NCI-H1694 (cell line): ENCODE results near the gene USP43.
"Not testable (repeated sequence)": the region's sequence is repeated elsewhere in the genome, so short reads cannot be mapped to it uniquely, and the experiment has no call there.

Source experiments
- DNase-seq: peaks from one replicate; lab custom pipeline; 2025; lab: John Stamatoyannopoulos, UW

The USP43 gene

DNA sequence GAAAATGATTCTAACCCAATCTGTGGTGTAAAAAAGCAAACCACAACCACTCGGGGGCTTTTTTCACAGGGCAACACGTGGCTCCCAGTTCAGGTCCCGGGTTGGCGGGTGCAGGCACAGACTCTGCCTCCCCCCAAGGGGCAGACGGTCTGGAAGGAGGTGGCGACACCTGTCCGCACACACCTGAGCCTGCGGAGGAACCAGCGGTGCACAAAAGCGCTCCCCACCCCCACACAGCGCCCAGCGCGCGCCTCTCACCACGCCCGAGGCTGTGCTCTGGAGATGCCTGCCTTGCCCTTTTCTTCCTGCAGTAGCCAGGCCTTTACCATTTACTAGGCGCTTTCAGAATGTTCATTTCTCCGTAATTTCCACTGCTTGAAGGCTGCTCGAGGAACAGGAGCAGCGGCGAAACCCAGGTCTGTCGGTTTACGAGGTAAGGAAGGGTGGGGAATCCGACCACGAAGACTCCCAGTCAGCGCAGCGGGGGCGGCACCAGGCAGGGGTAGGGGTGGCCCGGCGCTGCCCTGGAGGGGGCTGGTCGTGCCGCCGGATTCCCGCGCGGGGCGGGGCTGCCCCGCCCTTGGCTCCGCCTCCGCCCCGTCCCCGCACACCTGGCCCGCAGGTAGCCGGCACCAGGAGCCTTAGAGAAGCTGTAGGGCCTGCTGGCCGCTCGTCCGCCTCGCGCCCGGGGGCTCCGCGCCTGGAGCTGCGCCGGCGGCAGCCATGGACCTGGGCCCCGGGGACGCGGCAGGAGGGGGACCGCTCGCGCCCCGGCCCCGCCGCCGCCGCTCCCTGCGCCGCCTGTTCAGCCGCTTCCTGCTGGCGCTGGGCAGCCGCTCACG, at the start of gene USP43:
USP43 (plus strand) TSS at position 608 of the 842 bp plus-strand sequence; CDS start at position 724, 116 bp downstream.
- DNase-seq: no peak

DNA sequence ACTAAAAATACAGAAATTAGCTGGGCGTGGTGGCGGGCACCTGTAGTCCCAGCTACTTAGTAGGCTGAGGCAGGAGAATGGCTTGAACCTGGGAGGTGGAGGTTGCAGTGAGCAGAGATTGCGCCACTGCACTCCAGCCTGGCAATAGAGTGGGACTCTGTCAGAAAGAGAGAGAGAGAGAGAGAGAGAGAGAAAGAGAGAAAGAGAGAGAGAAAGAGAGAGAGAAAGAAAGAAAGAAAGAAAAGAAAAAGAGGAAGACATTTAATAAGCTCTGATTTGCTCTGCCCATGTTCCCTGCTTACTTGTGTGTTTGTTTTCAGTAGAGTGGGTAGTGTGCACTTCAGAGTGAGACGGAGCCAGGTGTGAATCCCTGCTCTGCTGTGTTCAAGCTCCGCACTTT, 47.7 kb upstream of the USP43 start:
- not testable (repeated sequence) for DNase-seq

DNA sequence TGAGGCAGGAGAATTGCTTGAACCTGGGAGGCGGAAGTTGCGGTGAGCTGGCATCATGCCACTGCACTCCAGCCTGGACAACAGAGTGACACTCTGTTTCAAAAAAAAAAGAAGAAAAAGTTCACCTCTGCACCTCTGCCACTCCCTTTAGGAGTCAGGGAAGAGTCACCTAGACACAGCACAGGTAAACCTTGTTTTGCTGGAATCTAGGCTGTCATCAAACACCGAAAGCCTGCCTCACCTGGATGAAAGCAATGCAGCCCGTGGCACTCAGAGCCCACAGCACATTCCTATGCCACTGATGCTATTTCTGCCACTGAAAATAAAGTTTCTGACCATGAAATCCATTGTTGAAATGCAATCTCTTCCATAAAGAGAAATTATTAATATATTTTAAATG, 46.7 kb upstream of the USP43 start:
- DNase-seq: no peak

DNA sequence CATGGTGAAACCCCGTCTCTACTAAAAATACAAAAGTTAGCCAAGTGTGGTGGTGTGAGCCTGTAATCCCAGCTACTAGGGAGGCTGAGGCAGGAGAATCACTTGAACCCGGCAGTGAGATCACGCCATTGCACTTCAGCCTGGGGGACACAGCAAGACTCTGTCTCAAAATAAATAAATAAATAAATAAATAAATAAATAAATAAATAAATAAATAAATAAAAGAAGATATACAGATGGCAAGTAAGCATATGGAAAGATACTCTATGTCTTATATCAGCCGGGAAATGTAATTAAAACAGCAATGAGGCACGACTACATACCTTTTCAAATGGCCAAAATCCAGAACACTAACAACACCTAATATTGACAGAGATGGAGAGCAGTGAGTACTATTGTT, 40.7 kb upstream of the USP43 start:
- not testable (repeated sequence) for DNase-seq

DNA sequence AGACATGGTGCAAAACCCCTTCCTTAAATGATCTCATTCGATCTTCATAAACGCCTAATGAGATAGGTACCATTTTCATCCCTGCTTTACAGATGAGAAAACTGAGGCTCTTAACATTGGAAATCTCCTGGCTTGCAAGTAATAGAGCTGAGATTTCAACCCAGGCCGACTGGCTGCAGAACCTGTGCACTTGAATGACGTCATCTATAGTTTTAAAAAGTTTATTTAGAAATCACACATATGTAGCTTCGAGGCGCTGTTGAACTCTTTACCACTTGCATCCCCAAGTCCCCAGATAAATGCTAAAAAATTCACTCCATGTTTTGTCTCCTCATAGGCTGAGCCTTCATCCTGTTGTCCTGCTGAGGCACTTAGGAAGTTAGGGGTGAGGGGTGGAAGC, 38.9 kb upstream of the USP43 start:
- no peak for DNase-seq

GRCh38 chr17:9607058-9607457, 38.3 kb upstream of the USP43 start:
- not testable (repeated sequence) for DNase-seq

GRCh38 chr17:9611557-9611956, 33.8 kb upstream of the USP43 start:
- no peak for DNase-seq

- no peak for DNase-seq
Measured at GRCh38 chr17:9612006-9612405, 33.3 kb upstream of the USP43 start.

DNA sequence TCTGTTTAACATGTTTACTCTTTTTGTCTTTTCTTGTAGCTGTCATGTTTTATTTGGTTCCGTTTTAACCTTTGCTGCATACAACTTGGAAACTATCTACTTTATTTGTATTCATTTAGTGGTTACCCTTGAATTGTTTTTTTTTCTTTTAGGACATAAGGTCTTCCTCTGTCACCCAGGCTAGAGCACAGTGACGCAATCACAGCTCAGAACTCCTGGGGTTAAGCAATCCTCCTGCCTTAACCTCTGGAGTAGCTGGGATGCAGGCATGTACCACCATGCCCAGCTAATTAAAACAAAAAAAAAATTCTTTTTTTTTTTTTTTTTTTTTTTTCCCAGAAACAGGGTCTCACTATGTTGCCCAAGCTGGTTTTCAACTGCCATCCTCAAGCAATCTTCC, 29.8 kb upstream of the USP43 start:
- no peak for DNase-seq

- no peak for DNase-seq
Measured at GRCh38 chr17:9622961-9623360, 22.4 kb upstream of the USP43 start.

DNA sequence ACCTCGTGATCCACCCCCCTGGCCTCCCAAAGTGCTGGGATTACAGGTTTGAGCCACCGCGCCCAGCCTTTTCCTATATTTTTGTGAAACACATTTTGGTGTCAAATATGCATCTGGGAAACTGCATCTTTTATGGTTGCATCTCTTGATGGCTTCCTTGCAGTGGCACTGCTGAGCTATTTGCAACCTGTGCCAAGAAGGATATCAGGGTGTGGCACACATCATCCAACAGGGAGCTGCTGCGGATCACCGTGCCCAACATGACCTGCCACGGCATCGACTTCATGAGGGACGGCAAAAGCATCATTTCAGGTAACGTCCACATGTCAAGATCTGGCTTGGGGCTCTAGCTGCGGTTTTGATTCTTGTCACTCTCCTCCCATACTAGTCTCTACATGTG, 16.8 kb upstream of the USP43 start:
- DNase-seq: no peak

DNA sequence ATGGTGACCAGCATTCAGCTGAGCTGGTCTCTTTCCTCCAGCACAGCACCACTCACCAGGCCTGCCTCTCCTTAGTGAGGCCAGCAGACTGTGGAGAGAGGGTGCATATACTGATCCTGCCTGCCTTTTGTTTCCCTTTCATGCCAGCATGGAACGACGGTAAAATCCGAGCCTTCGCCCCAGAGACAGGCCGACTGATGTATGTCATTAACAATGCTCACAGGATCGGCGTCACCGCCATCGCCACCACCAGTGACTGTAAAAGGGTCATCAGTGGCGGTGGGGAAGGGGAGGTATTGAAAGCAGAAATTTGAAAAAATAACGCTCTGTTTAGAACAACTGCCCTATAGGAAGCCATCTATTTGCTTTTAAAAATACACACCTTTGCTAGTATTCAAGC, 12.6 kb upstream of the USP43 start:
- no peak for DNase-seq

GRCh38 chr17:9635340-9635739, 10.0 kb upstream of the USP43 start:
- DNase-seq: no peak

- DNase-seq: no peak
Measured at GRCh38 chr17:9636501-9636900, 8.8 kb upstream of the USP43 start.

DNA sequence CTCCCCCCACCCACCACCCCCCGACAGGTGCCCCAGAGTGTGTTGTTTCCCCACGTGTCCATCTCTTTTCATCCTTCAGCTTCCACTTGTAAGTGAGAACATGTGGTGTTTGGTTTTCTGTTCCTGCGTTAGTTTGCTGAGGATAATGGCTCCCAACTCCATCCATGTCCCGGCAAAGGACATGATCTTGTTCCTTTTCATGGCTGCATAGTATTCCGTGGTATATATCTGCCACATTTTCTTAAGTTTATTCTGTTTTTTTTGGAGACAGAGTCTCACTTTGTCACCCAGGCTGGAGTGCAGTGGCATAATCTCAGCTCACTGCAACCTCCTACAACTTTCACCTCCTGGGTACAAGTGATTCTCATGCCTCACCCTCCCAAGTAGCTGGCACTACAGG, 4.9 kb upstream of the USP43 start:
- not testable (repeated sequence) for DNase-seq

DNA sequence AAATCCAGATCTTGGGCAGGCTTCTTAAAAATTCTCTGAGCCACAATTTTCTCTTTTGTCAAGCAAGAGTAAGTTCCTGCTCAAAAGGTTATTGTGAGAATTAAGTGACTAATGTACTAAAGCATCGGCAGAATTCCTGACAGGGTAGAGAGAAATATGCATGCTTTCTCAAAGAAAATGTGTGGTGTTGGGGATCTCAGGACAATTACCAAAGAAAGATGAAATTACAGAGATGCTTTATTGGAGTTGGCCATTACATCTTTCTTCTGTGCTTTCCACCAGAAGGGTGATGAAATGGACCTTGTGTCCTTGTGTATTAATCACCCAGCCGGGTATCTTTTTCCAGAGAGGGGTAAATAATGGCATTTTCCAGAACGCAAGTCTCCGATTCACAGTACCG, 1.7 kb upstream of the USP43 start:
- no peak for DNase-seq

- DNase-seq: no peak
Measured at GRCh38 chr17:9645851-9646545, 681 bp downstream of the USP43 start.

GRCh38 chr17:9646546-9646885, 1.2 kb downstream of the USP43 start:
- DNase-seq: no peak

DNA sequence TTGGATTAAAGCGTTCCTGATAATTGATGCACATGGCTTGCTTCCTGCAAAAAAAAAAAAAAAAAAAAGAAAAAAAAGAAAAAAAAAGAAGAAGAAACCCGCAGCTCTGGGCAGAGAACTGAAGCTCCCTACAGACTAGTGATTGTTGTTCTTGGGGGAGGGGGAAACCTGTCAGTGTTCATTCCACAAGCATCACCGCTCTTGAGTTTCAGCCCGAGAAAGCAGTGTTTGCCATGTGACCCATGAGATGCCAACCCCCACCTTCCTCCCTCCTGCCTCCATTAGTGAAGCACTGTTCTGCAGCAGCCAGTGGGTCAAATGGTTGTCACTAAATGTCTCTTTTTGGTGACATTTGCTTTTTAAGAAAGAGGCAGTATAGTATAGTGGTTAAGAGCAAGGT, 1.7 kb downstream of the USP43 start:
- no peak for DNase-seq

DNA sequence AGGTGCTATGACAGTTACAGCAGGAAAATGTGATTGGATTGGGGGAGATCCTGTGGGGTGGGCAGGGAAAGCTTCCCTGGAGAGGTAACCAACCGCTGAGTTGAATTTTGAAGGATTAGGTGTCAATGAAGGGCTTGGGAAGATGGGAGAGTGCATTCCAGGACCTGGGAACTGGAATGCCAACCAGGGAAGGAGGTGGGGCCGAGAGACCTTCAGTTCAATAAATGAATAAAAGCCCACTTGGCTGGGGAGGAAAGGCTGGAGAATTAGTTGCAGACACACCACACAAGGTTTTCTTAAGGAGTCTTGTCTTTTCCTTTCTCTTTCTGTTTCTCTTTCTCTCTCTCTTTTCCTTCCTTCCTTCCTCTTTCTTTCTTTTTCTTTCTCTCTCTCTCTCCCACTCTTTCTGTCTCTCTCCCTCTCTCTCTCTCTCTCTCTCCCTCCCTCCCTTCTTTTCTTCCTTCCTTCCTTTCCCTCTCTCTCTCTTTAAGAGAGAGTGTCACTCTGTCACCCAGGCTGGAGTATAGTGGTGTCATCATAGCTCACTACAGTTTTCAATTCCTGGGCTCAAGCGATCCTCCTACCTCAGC, 3.3 kb downstream of the USP43 start:
- no peak for DNase-seq

- no peak for DNase-seq
Measured at GRCh38 chr17:9658593-9659211, 13.4 kb downstream of the USP43 start.

DNA sequence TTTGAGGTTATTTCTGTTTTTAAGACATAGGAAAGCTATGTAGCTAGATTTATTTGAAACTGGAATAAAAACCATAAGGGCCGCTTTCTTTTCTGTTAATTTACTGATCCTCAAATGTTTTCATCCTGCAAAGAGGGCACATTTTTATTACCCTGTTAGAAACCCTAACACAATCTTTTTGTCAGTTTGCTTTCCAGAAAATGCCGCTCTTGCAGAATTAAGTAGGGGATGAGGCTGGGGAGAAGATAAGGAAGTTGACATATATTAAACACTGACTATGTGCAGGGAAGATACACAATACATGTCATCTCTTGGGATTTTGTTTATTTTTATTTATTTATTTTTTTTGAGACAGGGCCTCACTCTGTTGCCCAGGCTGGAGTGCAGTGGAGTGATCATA, 15.7 kb downstream of the USP43 start:
- no peak for DNase-seq

DNA sequence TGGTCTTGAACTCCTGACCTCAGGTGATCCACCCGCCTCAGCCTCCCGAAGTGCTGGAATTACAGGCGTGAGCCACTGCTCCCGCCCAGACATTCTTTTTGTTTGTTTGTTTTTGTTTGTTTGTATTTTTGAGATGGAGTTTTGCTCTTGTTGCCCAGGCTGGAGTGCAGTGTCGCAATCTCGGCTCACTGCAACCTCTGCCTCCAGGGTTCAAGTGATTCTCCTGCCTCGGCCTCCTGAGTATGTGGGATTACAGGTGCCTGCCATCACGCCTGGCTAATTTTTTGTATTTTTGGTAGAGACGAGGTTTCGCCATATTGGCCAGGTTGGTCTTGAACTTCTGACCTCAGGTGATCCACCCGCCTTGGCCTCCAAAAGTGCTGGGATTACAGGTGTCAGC, 18.2 kb downstream of the USP43 start:
- not testable (repeated sequence) for DNase-seq
